Ovary (tissue), 3 donors: ENCODE results near the gene COPE.

ENCODE experiments used
- CTCF ChIP-seq, 3 donors: fragments of 450-650 bp in 2 of 3; fragments of 200-600 bp in 1 of 3; IDR thresholded peaks; one replicate each; pipeline versions ENCODE4 v1.5.1 to v1.8.0; 2016 to 2022; ENCODE audit warnings: antibody characterized with exemption in 3 of 3, mild to moderate bottlenecking in 1 of 3
- POLR2A ChIP-seq: fragments of 450-650 bp; IDR thresholded peaks from one replicate; pipeline ENCODE4 v1.6.1; 2017; ENCODE audit warnings: antibody characterized with exemption, mild to moderate bottlenecking, moderate library complexity
- donor health status: DM: no; HTN: no; CAD: no.

- TF ChIP-seq POLR2A = no peak
- no peak for TF ChIP-seq CTCF (IDR thresholded peaks at IDR 0.05)
These were observed 10.1 kb downstream of the COPE start for GRCh38 chr19:18908917-18909619.
